Measurements from ENCODE around the gene IFITM2.
"Not testable (repeated sequence)": the region's sequence is repeated elsewhere in the genome, so short reads cannot be mapped to it uniquely, and the experiment has no call there.

The IFITM2 gene

DNA sequence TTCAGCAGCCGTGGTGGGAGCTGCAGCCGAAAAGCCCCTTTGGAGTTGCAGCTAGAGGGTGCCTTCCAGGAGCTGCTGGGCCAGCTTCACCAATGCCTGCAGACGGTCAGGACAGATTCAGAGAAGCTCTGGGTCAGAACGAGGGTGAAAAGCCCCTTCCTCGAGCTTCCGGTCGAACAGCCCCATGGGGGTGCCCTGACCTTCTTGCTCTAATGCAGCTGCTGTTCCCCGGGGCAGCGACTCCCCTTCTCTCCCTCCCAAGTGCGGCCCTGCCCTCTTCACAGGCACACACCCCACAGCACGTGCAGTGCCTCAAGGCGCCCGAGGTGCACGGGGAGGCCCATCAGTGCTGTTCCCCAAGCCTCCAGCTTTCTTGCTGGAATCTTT, 22.7 kb downstream of the IFITM2 start:
- TF ChIP-seq, protein P1, sequence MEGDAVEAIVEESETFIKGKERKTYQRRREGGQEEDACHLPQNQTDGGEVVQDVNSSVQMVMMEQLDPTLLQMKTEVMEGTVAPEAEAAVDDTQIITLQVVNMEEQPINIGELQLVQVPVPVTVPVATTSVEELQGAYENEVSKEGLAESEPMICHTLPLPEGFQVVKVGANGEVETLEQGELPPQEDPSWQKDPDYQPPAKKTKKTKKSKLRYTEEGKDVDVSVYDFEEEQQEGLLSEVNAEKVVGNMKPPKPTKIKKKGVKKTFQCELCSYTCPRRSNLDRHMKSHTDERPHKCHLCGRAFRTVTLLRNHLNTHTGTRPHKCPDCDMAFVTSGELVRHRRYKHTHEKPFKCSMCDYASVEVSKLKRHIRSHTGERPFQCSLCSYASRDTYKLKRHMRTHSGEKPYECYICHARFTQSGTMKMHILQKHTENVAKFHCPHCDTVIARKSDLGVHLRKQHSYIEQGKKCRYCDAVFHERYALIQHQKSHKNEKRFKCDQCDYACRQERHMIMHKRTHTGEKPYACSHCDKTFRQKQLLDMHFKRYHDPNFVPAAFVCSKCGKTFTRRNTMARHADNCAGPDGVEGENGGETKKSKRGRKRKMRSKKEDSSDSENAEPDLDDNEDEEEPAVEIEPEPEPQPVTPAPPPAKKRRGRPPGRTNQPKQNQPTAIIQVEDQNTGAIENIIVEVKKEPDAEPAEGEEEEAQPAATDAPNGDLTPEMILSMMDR (IDR thresholded peaks at IDR 0.05; ENCODE audit: low read depth, low read length): no peak
- TF ChIP-seq POLR2A (IDR thresholded peaks at IDR 0.05; ENCODE audit: extremely low read depth, insufficient read length): no peak
- no peak for DNase-seq (ENCODE audit: low read depth)
- H3K4me3 ChIP-seq (ENCODE audit: low read depth, low read length): no peak overlapping the region

DNA sequence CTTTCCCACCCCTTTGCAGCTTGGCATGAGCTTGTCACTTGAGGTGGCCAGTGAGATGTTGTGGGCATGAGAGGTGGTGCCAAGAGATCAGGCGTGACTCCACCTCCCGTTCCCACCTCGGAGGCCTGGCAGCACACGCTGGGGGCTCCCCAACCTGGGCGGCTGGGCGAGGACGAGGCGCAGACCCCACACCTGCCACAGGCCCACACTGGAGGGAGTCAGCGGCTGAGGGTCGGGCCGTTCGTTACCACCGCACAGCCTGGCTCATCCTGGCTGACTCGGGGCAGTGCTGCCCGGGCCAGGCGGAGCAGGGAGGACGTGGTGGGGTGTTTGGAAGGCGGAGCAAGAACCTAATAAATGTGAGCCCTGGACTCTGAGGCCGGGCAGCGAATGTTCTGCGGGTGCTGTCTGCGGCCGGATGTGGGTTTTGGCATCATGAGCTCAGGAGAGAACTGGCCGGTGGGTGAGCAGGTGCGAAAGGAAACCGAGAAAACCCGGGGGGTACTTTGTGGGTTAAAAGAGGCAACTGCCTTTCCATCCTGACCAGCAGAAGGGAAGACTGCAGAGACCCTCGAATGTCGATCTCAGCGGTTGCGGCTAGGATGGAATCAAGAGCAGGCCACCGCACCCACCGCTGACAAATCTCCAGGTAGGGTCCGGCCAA, 23.2 kb downstream of the IFITM2 start:
- peak; percentile 55 for DNase-seq (ENCODE audit: low read depth)
- TF ChIP-seq MYC (IDR thresholded peaks at IDR 0.05; ENCODE audit: low read depth, low read length) (no peak), POLR2A (IDR thresholded peaks at IDR 0.05; ENCODE audit: extremely low read depth, insufficient read length) (no peak)
- TF ChIP-seq, protein P1 (IDR thresholded peaks at IDR 0.05; ENCODE audit: low read depth, low read length): no peak
- TF ChIP-seq, protein P2, sequence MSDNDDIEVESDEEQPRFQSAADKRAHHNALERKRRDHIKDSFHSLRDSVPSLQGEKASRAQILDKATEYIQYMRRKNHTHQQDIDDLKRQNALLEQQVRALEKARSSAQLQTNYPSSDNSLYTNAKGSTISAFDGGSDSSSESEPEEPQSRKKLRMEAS (IDR thresholded peaks at IDR 0.05; ENCODE audit: low read depth, low read length): no peak
- H3K4me3 ChIP-seq (ENCODE audit: low read depth, low read length): no peak overlapping the region

DNA sequence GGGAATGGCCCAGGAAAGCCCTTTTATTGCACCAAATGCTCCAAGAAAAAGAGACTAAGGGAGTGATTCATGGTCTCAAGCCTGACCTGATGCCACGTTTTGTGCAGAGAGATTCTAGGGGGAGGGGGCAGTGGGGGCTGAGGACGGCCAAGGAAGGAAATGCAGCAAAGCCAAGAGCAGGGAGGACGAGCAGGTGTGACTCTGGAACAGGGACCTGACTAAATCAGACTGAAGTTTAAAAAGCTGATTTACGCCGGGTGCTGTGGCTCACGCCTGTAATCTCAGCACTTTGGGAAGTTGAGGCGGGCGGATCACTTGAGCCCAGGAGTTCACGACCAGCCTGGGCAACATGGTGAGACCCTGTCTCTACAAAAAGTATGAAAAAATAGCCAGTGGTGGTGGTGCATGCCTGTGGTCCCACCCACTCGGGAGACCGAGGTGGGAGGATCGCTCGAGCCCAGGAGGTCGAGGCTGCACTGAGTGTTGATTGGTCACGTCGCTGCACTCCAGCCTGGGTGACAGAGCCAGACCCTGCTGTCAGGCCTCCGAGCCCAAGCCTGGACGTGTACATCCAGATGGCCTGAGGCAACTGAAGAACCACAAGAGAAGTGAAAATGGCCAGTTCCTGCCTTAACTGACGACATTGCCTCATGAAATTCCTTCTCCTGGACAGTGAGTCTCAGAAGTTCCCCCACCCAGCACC, 23.9 kb downstream of the IFITM2 start:
- no peak for DNase-seq (ENCODE audit: low read depth)
- TF ChIP-seq POLR2A (IDR thresholded peaks at IDR 0.05; ENCODE audit: extremely low read depth, insufficient read length) (no peak), MYC (IDR thresholded peaks at IDR 0.05; ENCODE audit: low read depth, low read length) (no peak)
- TF ChIP-seq, protein P1 (IDR thresholded peaks at IDR 0.05; ENCODE audit: low read depth, low read length): no peak
- TF ChIP-seq, protein P2 (IDR thresholded peaks at IDR 0.05; ENCODE audit: low read depth, low read length): no peak
- no peak overlapping the region for H3K4me3 ChIP-seq (ENCODE audit: low read depth, low read length)

DNA sequence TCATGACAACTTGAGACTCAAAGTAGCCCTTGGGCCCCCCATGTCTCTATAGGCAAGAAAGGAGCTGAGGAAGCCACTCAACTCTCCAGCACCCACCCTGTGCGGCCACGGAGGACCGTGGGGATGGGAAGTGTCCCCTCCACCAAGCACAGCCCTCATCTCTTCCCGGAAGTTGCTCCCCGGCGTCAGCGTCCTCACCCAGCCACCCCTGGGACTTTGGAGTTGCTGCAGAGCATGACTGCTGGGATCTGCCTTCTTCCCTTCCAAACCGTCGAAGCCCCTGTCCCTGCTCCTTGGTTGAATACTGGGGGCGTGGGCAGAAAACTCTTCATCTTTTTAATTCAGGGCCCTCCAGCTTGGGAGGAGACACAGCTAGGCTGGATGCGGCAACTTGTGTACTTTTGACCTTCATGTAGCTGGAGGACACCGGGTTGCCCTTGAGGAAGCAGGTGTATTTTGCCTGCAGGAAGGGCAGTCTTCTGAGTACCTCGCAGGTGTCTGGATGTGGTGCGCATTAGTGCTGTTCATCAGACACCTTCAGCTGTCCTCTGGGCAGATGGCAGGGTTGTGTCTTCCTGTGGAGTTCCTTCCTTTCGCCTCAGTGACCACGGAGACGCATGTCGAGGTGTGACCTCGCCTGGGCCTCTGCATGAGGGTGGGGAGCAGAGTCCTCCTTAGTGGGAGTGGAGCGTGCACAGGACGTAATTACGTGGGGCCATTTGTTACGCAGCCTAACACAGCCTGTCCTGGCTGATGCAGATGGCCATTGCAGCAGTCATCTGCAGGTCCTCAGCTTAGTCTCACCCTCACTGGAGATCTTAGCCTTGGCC, 25.2 kb downstream of the IFITM2 start:
- no peak for DNase-seq (ENCODE audit: low read depth)

DNA sequence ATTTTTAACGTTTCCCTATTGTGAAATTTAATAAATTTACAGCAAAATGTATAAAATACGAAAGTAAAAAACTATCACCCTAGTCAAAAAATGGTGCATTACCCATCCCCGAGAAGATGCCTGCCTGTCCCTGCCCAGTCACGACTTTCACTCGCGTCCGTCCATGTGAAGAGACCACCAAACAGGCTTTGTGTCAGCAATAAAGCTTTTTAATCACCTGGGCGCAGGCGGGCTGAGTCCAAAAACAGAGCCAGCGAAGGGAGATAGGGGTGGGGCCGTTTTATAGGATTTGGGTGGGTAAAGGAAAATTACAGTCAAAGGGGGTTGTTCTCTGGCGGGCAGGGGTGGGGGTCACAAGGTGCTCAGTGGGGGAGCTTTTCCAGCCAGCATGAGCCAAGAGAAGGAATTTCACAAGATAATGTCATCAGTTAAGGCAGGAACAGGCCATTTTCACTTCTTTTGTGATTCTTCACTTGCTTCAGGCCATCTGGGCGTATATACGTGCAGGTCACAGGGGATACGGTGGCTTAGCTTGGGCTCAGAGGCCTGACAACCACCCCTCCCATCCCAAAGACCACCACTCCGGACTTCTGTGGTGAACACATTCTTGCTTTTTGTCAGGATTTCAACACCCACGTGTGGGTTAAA, 26.1 kb downstream of the IFITM2 start:
- not testable (repeated sequence) for H3K4me3 ChIP-seq (ENCODE audit: low read depth, low read length); DNase-seq (ENCODE audit: low read depth)

More for the DNA sequence above, 25.2 kb downstream of the IFITM2 start:
- TF ChIP-seq, protein P1 (IDR thresholded peaks at IDR 0.05; ENCODE audit: low read depth, low read length): no peak
- TF ChIP-seq, protein P2 (IDR thresholded peaks at IDR 0.05; ENCODE audit: low read depth, low read length): no peak
- no peak for TF ChIP-seq POLR2A (IDR thresholded peaks at IDR 0.05; ENCODE audit: extremely low read depth, insufficient read length)
- no peak for TF ChIP-seq MYC (IDR thresholded peaks at IDR 0.05; ENCODE audit: low read depth, low read length)
- no peak overlapping the region for H3K4me3 ChIP-seq (ENCODE audit: low read depth, low read length)
